ENCODE measurements around the gene TRAIP.
A peak's percentile ranks its signal among the peaks of the same experiment; 100 is the strongest.
"Not testable (repeated sequence)": the region's sequence is repeated elsewhere in the genome, so short reads cannot be mapped to it uniquely, and the experiment has no call there.

The TRAIP gene

GRCh38 chr3:49856181-49857005 is at the start of gene TRAIP:
TSS of gene TRAIP (minus strand) at chr3:49856564. CDS start at chr3:49856453, 111 bp downstream.
- peak; percentile 93 to 96 for DNase-seq

- DNase-seq = not testable (repeated sequence)
These were observed 48.1 kb upstream of the TRAIP start for GRCh38 chr3:49904448-49904847.

- DNase-seq = peak; percentile 83 to 85
These were observed 47.4 kb upstream of the TRAIP start, which contains the start of gene MST1R for GRCh38 chr3:49903451-49904424. TSS of gene MST1R (minus strand) at chr3:49903873. CDS start at chr3:49903609, 264 bp downstream.

- DNase-seq = no peak
These were observed 46.4 kb upstream of the TRAIP start for GRCh38 chr3:49902511-49903345.

GRCh38 chr3:49901366-49902339 is 45.3 kb upstream of the TRAIP start:
- no peak for DNase-seq

- DNase-seq = no peak
These were observed 44.3 kb upstream of the TRAIP start for GRCh38 chr3:49900491-49901153.

GRCh38 chr3:49899815-49900214 is 43.5 kb upstream of the TRAIP start:
- no peak for DNase-seq

GRCh38 chr3:49898991-49899390 is 42.6 kb upstream of the TRAIP start:
- no peak for DNase-seq

GRCh38 chr3:49896345-49896744 is 40.0 kb upstream of the TRAIP start:
- DNase-seq = no peak

- DNase-seq = no peak
These were observed 39.4 kb upstream of the TRAIP start for GRCh38 chr3:49895791-49896190.

- DNase-seq = no peak
These were observed 32.9 kb upstream of the TRAIP start for GRCh38 chr3:49889296-49889695.

GRCh38 chr3:49886922-49887265 is 30.5 kb upstream of the TRAIP start:
- no peak for DNase-seq

- DNase-seq = no peak
These were observed 27.6 kb upstream of the TRAIP start for GRCh38 chr3:49883998-49884397.

- DNase-seq = no peak
These were observed 25.8 kb upstream of the TRAIP start for GRCh38 chr3:49882166-49882565.

GRCh38 chr3:49880581-49881315 is 24.4 kb upstream of the TRAIP start:
- no peak for DNase-seq

GRCh38 chr3:49879721-49880120 is 23.4 kb upstream of the TRAIP start:
- no peak for DNase-seq

GRCh38 chr3:49878686-49879085 is 22.3 kb upstream of the TRAIP start:
- no peak for DNase-seq

GRCh38 chr3:49877716-49878115 is 21.4 kb upstream of the TRAIP start:
- no peak for DNase-seq

- no peak for DNase-seq
These were observed 20.2 kb upstream of the TRAIP start for GRCh38 chr3:49876567-49876966.

- DNase-seq = no peak
These were observed 17.3 kb upstream of the TRAIP start for GRCh38 chr3:49873623-49874022.
